MM.1S (cell line): ENCODE results near the gene TMEM176B.

Experiments used
- CTCF ChIP-seq: fragments of 300-600 bp; sonication (generic); IDR thresholded peaks from 2 replicates; pipeline ENCODE4 v1.5.1; 2016; ENCODE audit warnings: antibody characterized with exemption, low read length, mixed read lengths
- EZH2 ChIP-seq: fragments of 300-600 bp; sonication (generic); optimal IDR thresholded peaks from 2 replicates; pipeline ENCODE3; 2017; ENCODE audit warnings: low read depth, mild to moderate bottlenecking, antibody characterized with exemption, low read length, mixed read lengths
- EZH2phosphoT487 ChIP-seq: fragments of 300-600 bp; sonication (generic); IDR thresholded peaks from 2 replicates; pipeline ENCODE4 v1.6.1; 2018; ENCODE audit warnings: antibody characterized with exemption, low read length

GRCh38 chr7:150745086-150745485 lies 55.1 kb downstream of the TMEM176B start:
- TF ChIP-seq CTCF (no peak), EZH2 (no peak), EZH2phosphoT487 (no peak)
